Activated T-helper 2 cell treated with anti-CD3 and anti-CD28 coated beads, Interferon-gamma antibody, Interleukin-2, Interleukin-4, amounts not matched to agents 10 μg/mL and 5 μg/mL and 100 μg/mL, durations not matched to agents 14 hours and 24 hours and 36 hours (primary cell): ENCODE measurements around the gene MTG1. TPM values are rescaled to one million over a fixed set of nuclear protein-coding genes. Genes with fewer than 3 reads are reported as not detected.
"Not testable (repeated sequence)": the region's sequence is repeated elsewhere in the genome, so short reads cannot be mapped to it uniquely, and the experiment has no call there.

Experiments
- DNase-seq: peaks from one replicate; pipeline ENCODE4 v3.0.0; 2021; ENCODE audit warnings: low spot score
- H3K27ac Mint-ChIP-seq: one replicate; pipeline ENCODE4 v1.8.0; 2021; ENCODE audit warnings: mixed read lengths
- H3K27me3 Mint-ChIP-seq: one replicate; pipeline ENCODE4 v1.8.0; 2021; ENCODE audit warnings: low read depth, mixed read lengths
- H3K36me3 Mint-ChIP-seq: one replicate; pipeline ENCODE4 v1.8.0; 2021; ENCODE audit warnings: low read depth, mixed read lengths
- H3K4me1 Mint-ChIP-seq: one replicate; pipeline ENCODE4 v1.8.0; 2021; ENCODE audit warnings: low read depth, mixed read lengths
- H3K4me3 Mint-ChIP-seq: one replicate; pipeline ENCODE4 v1.8.0; 2021; ENCODE audit warnings: low read depth, mild to moderate bottlenecking, moderate library complexity, mixed read lengths
- H3K9me3 Mint-ChIP-seq: one replicate; pipeline ENCODE4 v1.8.0; 2021; ENCODE audit warnings: mixed read lengths
- intact Hi-C: fragments of 100-400 bp; cut with micrococcal nuclease; formaldehyde crosslinking; loops from one replicate; pipeline ENCODE4 v1.15.1; 2023
- total RNA-seq: library from RNA; stranded (reverse); gene quantifications from 2 replicates; pipeline ENCODE4 v1.2.3, GENCODE V29; 2022

Gene MTG1
- total RNA-seq, 1 donor from 2014 or later, result 69.0 TPM

- intact Hi-C loops, result loop anchor here (5.0 kb wide), 1 partner anchor 839 kb away; the partner anchor contains the start of gene INPP5A
Measured at GRCh38 chr10:133376183-133376582, 17.8 kb upstream of the MTG1 start.

GRCh38 chr10:133377025-133377817, 16.7 kb upstream of the MTG1 start:
- H3K36me3 Mint-ChIP-seq, result peaks cover 4% of the 10 kb centered on the region
- peaks cover 5% of the 10 kb centered on the region for H3K27me3 Mint-ChIP-seq
- H3K4me3 Mint-ChIP-seq, result peak overlapping the region; percentile 35
- H3K4me1 Mint-ChIP-seq, result peaks cover 8% of the 10 kb centered on the region
- H3K9me3 Mint-ChIP-seq, result no peaks in the 10 kb centered on the region
- no peak overlapping the region for H3K27ac Mint-ChIP-seq
- DNase-seq, result no peak
- intact Hi-C loops, result loop anchor here (5.0 kb wide), 1 partner anchor 840 kb away; the partner anchor contains the start of gene INPP5A

More at GRCh38 chr10:133376183-133376582, 17.8 kb upstream of the MTG1 start:
- DNase-seq, H3K27me3 Mint-ChIP-seq, H3K4me3 Mint-ChIP-seq, H3K27ac Mint-ChIP-seq, H3K9me3 Mint-ChIP-seq, H3K4me1 Mint-ChIP-seq, H3K36me3 Mint-ChIP-seq: not testable (repeated sequence)

DNA sequence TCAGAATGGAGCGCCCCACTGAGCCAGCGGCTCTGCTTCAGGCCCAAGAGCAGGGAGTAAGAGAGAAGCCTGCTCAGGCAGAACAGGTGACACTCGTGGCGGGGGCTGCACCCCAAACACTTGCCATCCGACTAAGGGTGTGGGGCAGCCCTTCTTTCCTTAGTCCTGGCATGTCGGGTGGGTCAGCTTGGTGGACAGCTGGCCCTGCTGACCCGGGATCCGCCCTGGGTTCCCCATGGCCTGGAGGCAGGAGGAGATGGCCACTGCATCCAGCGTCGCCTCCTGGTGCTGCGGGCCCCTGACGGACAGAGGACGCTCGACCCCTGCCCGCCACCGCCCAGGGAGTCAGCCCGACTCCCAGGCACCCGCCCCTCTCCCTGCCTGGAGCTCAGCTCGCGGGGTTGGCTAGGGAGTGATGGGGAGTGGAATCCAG, 16.1 kb upstream of the MTG1 start:
- H3K9me3 Mint-ChIP-seq, result no peaks in the 10 kb centered on the region
- peaks cover 10% of the 10 kb centered on the region for H3K4me1 Mint-ChIP-seq
- H3K27me3 Mint-ChIP-seq, result peaks cover 5% of the 10 kb centered on the region
- no peak for DNase-seq
- H3K4me3 Mint-ChIP-seq, result peak overlapping the region; percentile 69
- peaks cover 8% of the 10 kb centered on the region for H3K36me3 Mint-ChIP-seq
- no peak overlapping the region for H3K27ac Mint-ChIP-seq
- intact Hi-C loops, result loop anchor here (1.0 to 5.0 kb wide), 4 partner anchors 12 to 841 kb away; partner anchors contain the start of genes INPP5A, TUBGCP2 and ZNF511

GRCh38 chr10:133378251-133379096, 15.5 kb upstream of the MTG1 start:
- Mint-ChIP-seq H3K27me3 (peaks cover 5% of the 10 kb centered on the region), H3K9me3 (no peaks in the 10 kb centered on the region), H3K27ac (no peak overlapping the region), H3K4me3 (peak overlapping the region; percentile 69), H3K36me3 (peaks cover 8% of the 10 kb centered on the region), H3K4me1 (peaks cover 9% of the 10 kb centered on the region)
- intact Hi-C loops, result loop anchor here (1.0 to 5.0 kb wide), 4 partner anchors 12 to 841 kb away; partner anchors contain the start of genes INPP5A, TUBGCP2 and ZNF511
- peak; percentile 58 for DNase-seq

DNA sequence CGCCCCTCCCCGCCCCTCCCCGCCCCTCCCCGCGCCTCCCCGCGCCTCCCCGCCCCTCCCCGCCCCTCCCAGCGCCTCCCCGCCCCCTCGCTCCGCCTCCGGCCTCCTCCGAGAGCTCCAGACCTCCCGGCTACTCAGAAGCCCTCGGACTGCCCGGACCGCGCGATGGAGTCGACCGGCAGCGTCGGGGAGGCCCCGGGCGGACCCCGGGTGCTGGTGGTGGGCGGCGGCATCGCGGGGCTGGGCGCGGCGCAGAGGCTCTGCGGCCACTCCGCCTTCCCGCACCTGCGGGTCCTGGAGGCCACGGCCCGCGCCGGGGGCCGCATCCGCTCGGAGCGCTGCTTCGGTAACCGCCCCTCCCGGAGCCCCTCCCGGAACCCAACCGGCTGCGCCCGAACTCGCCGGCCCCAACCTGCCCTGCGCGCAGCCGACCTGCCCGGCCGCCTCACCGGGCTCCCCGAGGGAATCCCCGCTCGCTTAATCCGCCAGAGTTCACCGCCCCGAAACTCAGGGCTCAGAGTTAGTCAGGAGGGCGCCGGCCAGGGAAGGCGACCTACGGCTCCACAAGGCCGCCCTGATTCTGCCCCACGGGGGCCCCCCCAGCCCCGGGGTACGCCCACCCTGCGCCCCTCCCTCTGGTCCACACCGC, 14.7 kb upstream of the MTG1 start, which contains the start of gene PAOX:
Gene PAOX, plus strand, starts transcription at position 111 of the 649 bp plus-strand sequence. Its CDS starts 55 bp downstream, at position 166.
- peaks cover 8% of the 10 kb centered on the region for H3K36me3 Mint-ChIP-seq
- no peaks in the 10 kb centered on the region for H3K9me3 Mint-ChIP-seq
- peak; percentile 59 for DNase-seq
- intact Hi-C loops, result loop anchor here (2.0 to 5.0 kb wide), 2 partner anchors 70 to 842 kb away; partner anchors contain the start of genes INPP5A, TUBGCP2 and ZNF511
- H3K4me1 Mint-ChIP-seq, result peaks cover 6% of the 10 kb centered on the region
- no peak within 1 kb of the TSS for H3K27ac Mint-ChIP-seq
- H3K27me3 Mint-ChIP-seq, result peaks cover 5% of the 10 kb centered on the region
- peak within 1 kb of the TSS; percentile 70 for H3K4me3 Mint-ChIP-seq

DNA sequence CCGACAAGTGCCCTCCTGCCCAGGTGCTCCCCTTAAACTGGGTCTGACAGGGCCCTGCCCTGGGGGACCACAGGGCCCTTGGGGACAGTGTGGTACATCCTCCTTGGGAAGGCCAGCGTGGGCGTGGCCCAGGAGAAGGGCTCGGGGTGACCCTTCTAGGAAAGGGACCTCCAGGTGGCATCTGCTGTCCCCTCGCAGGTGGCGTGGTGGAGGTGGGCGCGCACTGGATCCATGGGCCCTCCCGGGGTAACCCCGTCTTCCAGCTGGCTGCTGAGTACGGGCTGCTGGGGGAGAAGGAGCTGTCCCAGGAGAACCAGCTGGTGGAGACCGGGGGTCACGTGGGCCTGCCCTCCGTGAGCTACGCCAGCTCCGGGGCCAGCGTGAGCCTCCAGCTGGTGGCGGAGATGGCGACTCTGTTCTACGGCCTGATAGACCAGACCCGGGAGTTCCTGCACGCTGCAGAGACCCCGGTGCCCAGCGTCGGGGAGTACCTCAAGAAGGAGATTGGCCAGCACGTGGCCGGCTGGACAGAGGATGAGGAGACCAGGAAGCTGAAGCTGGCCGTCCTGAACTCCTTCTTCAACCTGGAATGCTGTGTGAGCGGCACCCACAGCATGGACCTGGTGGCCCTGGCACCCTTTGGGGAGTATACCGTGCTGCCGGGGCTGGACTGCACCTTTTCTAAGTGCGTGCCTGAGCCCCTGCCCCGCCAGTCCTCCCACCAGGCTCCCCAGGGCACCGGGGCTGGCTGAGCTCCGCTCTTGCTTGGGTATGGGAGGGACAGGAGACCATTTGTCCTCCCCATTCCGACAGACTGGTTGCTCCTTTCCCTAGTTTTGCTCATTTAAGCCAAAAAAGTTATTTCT, 13.9 kb upstream of the MTG1 start:
- intact Hi-C loops, result loop anchor here (2.0 to 5.0 kb wide), 2 partner anchors 71 to 843 kb away; partner anchors contain the start of genes INPP5A, TUBGCP2 and ZNF511
- H3K36me3 Mint-ChIP-seq, result peaks cover 8% of the 10 kb centered on the region
- peaks cover 5% of the 10 kb centered on the region for H3K27me3 Mint-ChIP-seq
- H3K9me3 Mint-ChIP-seq, result no peaks in the 10 kb centered on the region
- peak overlapping the region; percentile 70 for H3K4me3 Mint-ChIP-seq
- H3K27ac Mint-ChIP-seq, result no peak overlapping the region
- no peak for DNase-seq
- peaks cover 6% of the 10 kb centered on the region for H3K4me1 Mint-ChIP-seq

- Mint-ChIP-seq H3K27ac (no peak overlapping the region), H3K4me3 (no peak overlapping the region), H3K36me3 (peaks cover 8% of the 10 kb centered on the region), H3K9me3 (no peaks in the 10 kb centered on the region), H3K27me3 (peaks cover 2% of the 10 kb centered on the region), H3K4me1 (peaks cover 6% of the 10 kb centered on the region)
- intact Hi-C loops, result no loop called here
- no peak for DNase-seq
Measured at GRCh38 chr10:133381036-133381435, 12.9 kb upstream of the MTG1 start.

DNA sequence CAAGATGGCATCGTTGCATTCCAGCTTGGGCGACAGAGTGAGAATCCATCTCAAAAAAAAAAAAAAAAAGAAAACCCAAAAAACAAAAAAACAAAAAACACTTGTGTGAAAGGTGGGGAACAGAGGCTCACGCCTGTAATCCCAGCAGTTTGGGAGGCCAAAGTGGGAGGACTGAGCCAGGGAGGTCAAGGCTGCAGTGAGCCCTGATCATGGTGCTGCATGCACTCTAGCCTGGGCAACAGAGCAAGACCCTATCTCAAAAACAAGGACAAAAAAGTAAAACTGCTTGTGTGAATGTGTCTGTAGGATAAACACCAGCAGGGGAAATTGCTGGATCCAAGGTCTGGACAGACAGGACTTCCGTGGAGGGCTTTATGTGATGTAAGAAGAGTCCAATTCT, 10.4 kb upstream of the MTG1 start:
- no peak for DNase-seq
- H3K27me3 Mint-ChIP-seq, result no peaks in the 10 kb centered on the region
- H3K4me3 Mint-ChIP-seq, result no peak overlapping the region
- intact Hi-C loops, result no loop called here
- H3K27ac Mint-ChIP-seq, result no peak overlapping the region
- no peaks in the 10 kb centered on the region for H3K9me3 Mint-ChIP-seq
- peaks cover 12% of the 10 kb centered on the region for H3K36me3 Mint-ChIP-seq
- peaks cover 11% of the 10 kb centered on the region for H3K4me1 Mint-ChIP-seq

DNA sequence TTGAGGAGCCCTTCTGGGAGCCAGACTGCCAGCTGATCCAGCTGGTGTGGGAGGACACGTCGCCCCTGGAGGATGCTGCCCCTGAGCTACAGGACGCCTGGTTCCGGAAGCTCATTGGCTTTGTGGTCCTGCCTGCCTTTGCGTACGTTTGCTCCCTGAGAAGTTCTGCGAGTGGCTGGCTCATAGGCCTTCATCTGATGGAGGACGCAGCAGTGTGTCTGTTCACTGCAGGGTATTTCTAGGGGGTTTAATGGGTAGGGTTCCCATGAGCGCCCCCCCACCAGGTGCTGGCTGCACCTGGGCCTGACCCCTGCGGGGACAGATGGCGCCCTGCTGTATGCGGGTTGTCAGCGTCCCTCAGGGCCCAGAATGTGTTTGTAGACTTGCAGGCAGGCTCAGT, 9.9 kb upstream of the MTG1 start:
- intact Hi-C loops, result no loop called here
- Mint-ChIP-seq H3K4me3 (no peak overlapping the region), H3K27me3 (no peaks in the 10 kb centered on the region)

GRCh38 chr10:133385214-133385613, 8.7 kb upstream of the MTG1 start:
- H3K27ac Mint-ChIP-seq, result no peak overlapping the region
- peaks cover 24% of the 10 kb centered on the region for H3K4me1 Mint-ChIP-seq
- no peaks in the 10 kb centered on the region for H3K9me3 Mint-ChIP-seq
- no peaks in the 10 kb centered on the region for H3K27me3 Mint-ChIP-seq
- H3K4me3 Mint-ChIP-seq, result no peak overlapping the region
- H3K36me3 Mint-ChIP-seq, result peaks cover 12% of the 10 kb centered on the region
- intact Hi-C loops, result no loop called here
- DNase-seq, result no peak

More for the DNA sequence above, 9.9 kb upstream of the MTG1 start:
- Mint-ChIP-seq H3K9me3 (no peaks in the 10 kb centered on the region), H3K36me3 (peaks cover 12% of the 10 kb centered on the region), H3K4me1 (peaks cover 16% of the 10 kb centered on the region), H3K27ac (no peak overlapping the region)
- no peak for DNase-seq

DNA sequence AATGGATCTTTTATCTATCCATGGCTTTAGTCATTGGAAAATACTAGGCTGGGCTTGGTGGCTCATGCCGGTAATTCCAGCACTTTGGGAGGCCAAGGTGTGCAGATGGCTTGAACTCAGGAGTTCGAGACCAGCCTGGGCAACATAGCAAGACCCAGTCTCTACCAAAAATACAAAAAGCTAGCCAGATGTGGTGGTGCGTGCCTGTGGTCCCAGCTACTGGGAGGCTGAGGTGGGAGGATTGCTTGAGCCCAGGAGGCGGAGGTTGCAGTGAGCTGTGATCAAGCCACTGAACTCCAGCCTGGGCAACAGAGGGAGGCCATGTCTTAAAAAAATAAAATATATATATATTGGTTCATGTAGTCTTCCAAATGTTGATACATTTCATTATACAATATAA, 7.0 kb upstream of the MTG1 start:
- DNase-seq, H3K27ac Mint-ChIP-seq, intact Hi-C loops, H3K27me3 Mint-ChIP-seq, H3K9me3 Mint-ChIP-seq, H3K4me3 Mint-ChIP-seq: not testable (repeated sequence)
- Mint-ChIP-seq H3K4me1 (peaks cover 38% of the 10 kb centered on the region), H3K36me3 (peaks cover 17% of the 10 kb centered on the region)
